Measurements from ENCODE around the gene AUTS2.

GRCh38 chr7:69749994-69750393 lies 151.7 kb downstream of the AUTS2 start:
- no peak for TF ChIP-seq REST (IDR thresholded peaks at IDR 0.05; ENCODE audit: insufficient replicate concordance, low read depth)
- TF ChIP-seq, protein P1, sequence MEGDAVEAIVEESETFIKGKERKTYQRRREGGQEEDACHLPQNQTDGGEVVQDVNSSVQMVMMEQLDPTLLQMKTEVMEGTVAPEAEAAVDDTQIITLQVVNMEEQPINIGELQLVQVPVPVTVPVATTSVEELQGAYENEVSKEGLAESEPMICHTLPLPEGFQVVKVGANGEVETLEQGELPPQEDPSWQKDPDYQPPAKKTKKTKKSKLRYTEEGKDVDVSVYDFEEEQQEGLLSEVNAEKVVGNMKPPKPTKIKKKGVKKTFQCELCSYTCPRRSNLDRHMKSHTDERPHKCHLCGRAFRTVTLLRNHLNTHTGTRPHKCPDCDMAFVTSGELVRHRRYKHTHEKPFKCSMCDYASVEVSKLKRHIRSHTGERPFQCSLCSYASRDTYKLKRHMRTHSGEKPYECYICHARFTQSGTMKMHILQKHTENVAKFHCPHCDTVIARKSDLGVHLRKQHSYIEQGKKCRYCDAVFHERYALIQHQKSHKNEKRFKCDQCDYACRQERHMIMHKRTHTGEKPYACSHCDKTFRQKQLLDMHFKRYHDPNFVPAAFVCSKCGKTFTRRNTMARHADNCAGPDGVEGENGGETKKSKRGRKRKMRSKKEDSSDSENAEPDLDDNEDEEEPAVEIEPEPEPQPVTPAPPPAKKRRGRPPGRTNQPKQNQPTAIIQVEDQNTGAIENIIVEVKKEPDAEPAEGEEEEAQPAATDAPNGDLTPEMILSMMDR (IDR thresholded peaks at IDR 0.05; ENCODE audit: insufficient read depth, low read length): no peak

Measured in HL-60 (cell line).